H1 (cell line): ENCODE data around the gene MCM6. TPM values are rescaled to one million over a fixed set of nuclear protein-coding genes. Genes with fewer than 3 reads are reported as not detected.

Source experiments
- CTCF ChIA-PET: fragments of 300-600 bp; sonication (Branson Sonifier 250); formaldehyde crosslinking; loops from one replicate; lab custom pipeline; 2021; ENCODE audit not compliant: partially characterized antibody; lab: Charles Lee
- POLR2A ChIA-PET: fragments of 300-600 bp; sonication (Branson Sonifier 250); formaldehyde crosslinking; loops from one replicate; lab custom pipeline; 2021; ENCODE audit warnings: inconsistent platforms; ENCODE audit not compliant: partially characterized antibody; lab: Charles Lee
- DNase-seq, 2 experiments: peaks; one replicate each; pipeline versions ENCODE4 v3.0.0 to v3.0.0-alpha.2; 2010 to 2022; ENCODE audit warnings: low spot score in 2 of 2, low read depth in 1 of 2, mixed read lengths in 1 of 2
- FAIRE-seq: peaks from 2 replicates; lab custom pipeline; 2011; peaks lifted over from hg19 to GRCh38; lab: Jason Lieb, UNC
- H2AFZ ChIP-seq: 2 replicates; pipeline ENCODE4 v1.8.1; 2012; ENCODE audit warnings: low read length, inconsistent platforms
- H2AK5ac ChIP-seq: 2 replicates; pipeline ENCODE4 v1.6.1; 2013; ENCODE audit warnings: low read depth, low read length
- H2BK120ac ChIP-seq: replicated peaks from 2 replicates; pipeline ENCODE3; 2013; ENCODE audit warnings: low read depth, low read length, inconsistent platforms
- H2BK12ac ChIP-seq: 2 replicates; pipeline ENCODE4 v1.6.1; 2013; ENCODE audit warnings: low read depth, low read length
- H2BK15ac ChIP-seq: 2 replicates; pipeline ENCODE4 v1.6.1; 2013; ENCODE audit warnings: low read length
- H2BK20ac ChIP-seq: 2 replicates; pipeline ENCODE4 v1.6.1; 2013; ENCODE audit warnings: low read length
- H2BK5ac ChIP-seq: 2 replicates; pipeline ENCODE4 v1.6.1; 2013; ENCODE audit warnings: low read depth, low read length
- H3K14ac ChIP-seq: 2 replicates; pipeline ENCODE4 v1.6.1; 2013; ENCODE audit warnings: inconsistent platforms; ENCODE audit not compliant: insufficient read length
- H3K18ac ChIP-seq: 2 replicates; pipeline ENCODE4 v1.6.1; 2013; ENCODE audit warnings: low read length; ENCODE audit errors: extremely low read depth
- H3K23ac ChIP-seq: 2 replicates; pipeline ENCODE4 v1.6.1; 2013; ENCODE audit warnings: inconsistent platforms; ENCODE audit not compliant: insufficient read length
- H3K23me2 ChIP-seq: 2 replicates; pipeline ENCODE4 v1.6.1; 2013; ENCODE audit warnings: low read depth, low read length
- H3K27ac ChIP-seq: 2 replicates; pipeline ENCODE4 v1.6.1; 2011; ENCODE audit warnings: low read depth, low read length, inconsistent platforms
- H3K27me3 ChIP-seq, 4 experiments: replicated peaks in 1 of 4; 1 replicate in 1 of 4; 2 replicates in 3 of 4; pipeline versions ENCODE4 v1.6.1 to v1.8.1; 2011 to 2013; ENCODE audit warnings: low read length in 3 of 4, mild to moderate bottlenecking in 3 of 4, inconsistent platforms in 2 of 4, mixed read lengths in 2 of 4, moderate library complexity in 1 of 4; ENCODE audit not compliant: control insufficient read depth in 3 of 4, insufficient read depth in 3 of 4; ENCODE audit errors: extremely low read depth in 1 of 4
- H3K36me3 ChIP-seq, 4 experiments: 2 replicates each; pipeline versions ENCODE4 v1.6.1 to v1.8.1; 2011 to 2013; ENCODE audit warnings: mild to moderate bottlenecking in 4 of 4, low read length in 3 of 4, moderate library complexity in 2 of 4, control low read depth in 1 of 4, inconsistent platforms in 1 of 4; ENCODE audit not compliant: insufficient read depth in 4 of 4, control insufficient read depth in 2 of 4
- H3K4ac ChIP-seq: replicated peaks from 2 replicates; pipeline ENCODE3; 2013; ENCODE audit warnings: low read length, low read depth, mixed read lengths, inconsistent platforms; ENCODE audit not compliant: insufficient read length
- H3K4me1 ChIP-seq, 4 experiments: replicated peaks in 1 of 4; 1 replicate in 1 of 4; 2 replicates in 3 of 4; pipeline versions ENCODE4 v1.6.1 to v1.8.1; 2011 to 2013; ENCODE audit warnings: low read length in 3 of 4, inconsistent platforms in 2 of 4, mixed read lengths in 1 of 4; ENCODE audit not compliant: insufficient read depth in 4 of 4, control insufficient read depth in 3 of 4
- H3K4me2 ChIP-seq, 2 experiments: 2 replicates each; pipeline versions ENCODE4 v1.6.1 to v1.8.1; 2011 to 2013; ENCODE audit warnings: low read depth in 2 of 2, low read length in 2 of 2, control low read depth in 1 of 2, inconsistent platforms in 1 of 2, mild to moderate bottlenecking in 1 of 2; ENCODE audit not compliant: insufficient read depth in 1 of 2
- H3K4me3 ChIP-seq, 4 experiments: fragments of 200-600, 300-600 bp in 1 of 4; sonication (generic), shearing (Covaris generic), sonication (Bioruptor Twin) in 1 of 4; 2 replicates each; pipeline versions ENCODE4 v1.5.1 to v1.8.1; 2011 to 2016; ENCODE audit warnings: low read length in 4 of 4, low read depth in 3 of 4, control low read depth in 2 of 4, inconsistent platforms in 2 of 4, mild to moderate bottlenecking in 2 of 4, mixed read lengths in 1 of 4, moderate library complexity in 1 of 4; ENCODE audit not compliant: insufficient read depth in 2 of 4; ENCODE audit errors: extremely low read depth in 1 of 4
- H3K56ac ChIP-seq: replicated peaks from 2 replicates; pipeline ENCODE3; 2013; ENCODE audit warnings: low read depth, mild to moderate bottlenecking, mixed read lengths, low read length, inconsistent platforms; ENCODE audit not compliant: insufficient read length
- H3K79me1 ChIP-seq: 2 replicates; pipeline ENCODE4 v1.6.1; 2013; ENCODE audit warnings: low read depth, low read length, control low read depth
- H3K79me2 ChIP-seq, 2 experiments: 2 replicates each; pipeline versions ENCODE4 v1.6.1 to v1.8.1; 2012 to 2013; ENCODE audit warnings: low read length in 2 of 2, mild to moderate bottlenecking in 2 of 2, inconsistent platforms in 1 of 2; ENCODE audit not compliant: insufficient read depth in 2 of 2, control insufficient read depth in 1 of 2
- H3K9ac ChIP-seq, 4 experiments: replicated peaks in 1 of 4; 1 replicate in 1 of 4; 2 replicates in 3 of 4; pipeline versions ENCODE4 v1.6.1 to v1.8.1; 2011 to 2013; ENCODE audit warnings: low read depth in 3 of 4, low read length in 3 of 4, control low read depth in 2 of 4, mild to moderate bottlenecking in 2 of 4, moderate library complexity in 2 of 4, inconsistent platforms in 1 of 4; ENCODE audit errors: extremely low read depth in 1 of 4
- H3K9me3 ChIP-seq, 2 experiments: 2 replicates each; pipeline versions ENCODE4 v1.6.1 to v1.8.1; 2012 to 2013; ENCODE audit warnings: mild to moderate bottlenecking in 2 of 2, moderate library complexity in 2 of 2, control low read depth in 1 of 2, inconsistent platforms in 1 of 2, low read depth in 1 of 2, low read length in 1 of 2, mixed read lengths in 1 of 2; ENCODE audit not compliant: insufficient read depth in 2 of 2
- H4K20me1 ChIP-seq, 2 experiments: replicated peaks in 1 of 2; 2 replicates each; pipeline versions ENCODE3 to v1.8.1; 2011 to 2013; ENCODE audit warnings: inconsistent platforms in 2 of 2, low read length in 2 of 2, mild to moderate bottlenecking in 1 of 2; ENCODE audit not compliant: insufficient read depth in 2 of 2, control insufficient read depth in 1 of 2
- H4K5ac ChIP-seq: 2 replicates; pipeline ENCODE4 v1.6.1; 2013; ENCODE audit warnings: low read length, low read depth, mixed read lengths, inconsistent platforms; ENCODE audit not compliant: insufficient read length
- H4K8ac ChIP-seq: 2 replicates; pipeline ENCODE4 v1.8.0; 2013; ENCODE audit warnings: mild to moderate bottlenecking, moderate library complexity, low read length, inconsistent platforms; ENCODE audit not compliant: insufficient read depth; ENCODE audit errors: extremely low read depth
- H4K91ac ChIP-seq: replicated peaks from 2 replicates; pipeline ENCODE3; 2013; ENCODE audit warnings: low read length, mixed read lengths, inconsistent platforms; ENCODE audit not compliant: insufficient read length
- SIX5 ChIP-seq: IDR thresholded peaks from 2 replicates; pipeline ENCODE4 v1.6.1; 2011; ENCODE audit warnings: mild to moderate bottlenecking, low read depth, low read length
- SP4 ChIP-seq: IDR thresholded peaks from 2 replicates; pipeline ENCODE4 v1.6.1; 2012; ENCODE audit warnings: low read length, inconsistent platforms
- WGBS, 2 experiments: shearing (Covaris generic) in 1 of 2; methylation state at CpG; one replicate each; pipeline versions ENCODE4 v1.1.6 to v1.1.7; 2013 to 2015; ENCODE audit warnings: low lambda C conversion rate in 2 of 2, mixed read lengths in 2 of 2, inconsistent platforms in 1 of 2, low coverage in 1 of 2, missing lambda C conversion rate in 1 of 2; ENCODE audit not compliant: insufficient replicate concordance in 2 of 2, insufficient coverage in 1 of 2, insufficient read length in 1 of 2; ENCODE audit errors: extremely low coverage in 1 of 2, missing lambda C conversion rate in 1 of 2; 5-methylcytosine and 5-hydroxymethylcytosine counted together
- polyA plus RNA-seq, 7 experiments: library from polyadenylated mRNA; depleted of rRNA in 3 of 7; stranded (reverse) in 5 of 7; unstranded in 2 of 7; fragments of >200 nt in 5 of 7; fragments of 200-250 nt in 2 of 7; gene quantifications; 1 replicate in 5 of 7; 2 replicates in 1 of 7; 4 replicates in 1 of 7; pipeline versions ENCODE4 v1.2.1 to v1.2.3, GENCODE V29; 2011 to 2013; ENCODE audit warnings: missing spikeins in 2 of 7, mixed read lengths in 2 of 7
- total RNA-seq: library from RNA; stranded (reverse); fragmentation: NEBNext Ultra II Directional; extraction: Animal tissue kit (Norgen Biotek cat#: 25700); gene quantifications from 2 replicates; pipeline ENCODE4 v1.2.1, GENCODE V29; 2021
- TF ChIP-seq, protein P1 (sequence below): IDR thresholded peaks from 2 replicates; pipeline ENCODE4 v1.6.1; 2012; ENCODE audit warnings: inconsistent platforms

The MCM6 gene
- total and polyA plus RNA-seq, 2 of the 8 experiments (the other 6 are each of a cell fraction or from before 2014, with no cell fraction given), result 60.2 to 134 TPM

GRCh38 chr2:135817466-135817865, 58.8 kb downstream of the MCM6 start:
- Histone ChIP-seq H4K20me1 (no peaks in the 10 kb centered on the region), H3K27me3 (no peaks in the 10 kb centered on the region), H3K4me3 (no peak overlapping the region), H3K18ac (no peak overlapping the region), H4K5ac (no peak overlapping the region), H2AFZ (no peak overlapping the region), H3K36me3 (no peaks in the 10 kb centered on the region), H2BK12ac (no peak overlapping the region), H2BK5ac (no peak overlapping the region), H3K4me2 (no peak overlapping the region), H3K23me2 (no peaks in the 10 kb centered on the region), H2BK120ac (no peak overlapping the region), H3K14ac (no peak overlapping the region), H2BK20ac (no peak overlapping the region), H3K27ac (no peak overlapping the region), H3K9ac (no peak overlapping the region), H3K79me1 (no peaks in the 10 kb centered on the region; the same call in 1 of the 2 replicates), H3K56ac (no peak overlapping the region), H3K9me3 (no peaks in the 10 kb centered on the region), H4K8ac (0 out of 2 replicates have a peak overlapping the region, but pooled peaks have one; percentile 53), H3K23ac (no peak overlapping the region), H2BK15ac (no peak overlapping the region), H4K91ac (no peak overlapping the region), H2AK5ac (no peak overlapping the region), H3K79me2 (no peaks in the 10 kb centered on the region), H3K4me1 (no peaks in the 10 kb centered on the region; a peak in 1 of 7 replicates), H3K4ac (no peak overlapping the region)
- CTCF ChIA-PET, result interaction anchor here (0.7 to 3.5 kb wide), 4 partner anchors 11 to 19 kb away, joined by 3 to 24 read pairs (median 10); no protein-coding TSS in a partner anchor
- FAIRE-seq (no peak), DNase-seq (no peak)
- WGBS, 2 experiments, result 91% methylated on average over 18 of the region's 18 CpGs; no CpG with 5 or more reads in 1 of the 2 experiments
- POLR2A ChIA-PET, result no interaction called here
- TF ChIP-seq SP4 (no peak), SIX5 (no peak)
- TF ChIP-seq, protein P1, sequence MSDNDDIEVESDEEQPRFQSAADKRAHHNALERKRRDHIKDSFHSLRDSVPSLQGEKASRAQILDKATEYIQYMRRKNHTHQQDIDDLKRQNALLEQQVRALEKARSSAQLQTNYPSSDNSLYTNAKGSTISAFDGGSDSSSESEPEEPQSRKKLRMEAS, result no peak
